CD1c-positive myeloid dendritic cell (primary cell): ENCODE data around the gene MYH3.
"Not testable (repeated sequence)": the region's sequence is repeated elsewhere in the genome, so short reads cannot be mapped to it uniquely, and the experiment has no call there.

Experiments
- DNase-seq: peaks from one replicate; pipeline ENCODE4 v3.0.0-alpha.2; 2016; ENCODE audit errors: extremely low spot score

MYH3 gene

DNA sequence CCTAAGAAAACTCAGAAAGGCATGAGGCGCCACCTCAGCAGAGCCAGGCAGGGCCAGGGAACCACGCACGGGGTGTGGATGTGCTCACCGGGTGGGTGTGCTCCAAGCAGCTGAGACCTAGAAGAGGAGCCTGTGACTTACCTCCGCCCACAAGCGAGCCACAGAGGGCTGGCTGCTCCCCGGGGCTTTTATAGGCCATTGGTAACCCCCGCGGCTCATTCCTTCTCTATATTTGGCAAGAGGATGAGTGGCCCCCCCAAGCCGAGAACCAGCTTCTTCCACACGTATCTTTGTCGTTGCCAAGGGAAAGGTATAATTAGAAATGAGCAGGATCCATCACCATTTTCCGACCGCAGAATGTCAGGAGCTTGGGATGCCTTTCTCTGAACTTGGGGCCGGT is at the start of gene MYH3:
MYH3 (minus strand) TSS at position 162 of the 400 bp plus-strand sequence. CDS start 2,245 bp downstream, outside the sequence.
- no peak for DNase-seq

GRCh38 chr17:10705727-10706126 is 48.6 kb upstream of the MYH3 start:
- DNase-seq, result no peak

- peak; percentile 20 for DNase-seq
Observed at GRCh38 chr17:10702574-10702973, 45.5 kb upstream of the MYH3 start.

DNA sequence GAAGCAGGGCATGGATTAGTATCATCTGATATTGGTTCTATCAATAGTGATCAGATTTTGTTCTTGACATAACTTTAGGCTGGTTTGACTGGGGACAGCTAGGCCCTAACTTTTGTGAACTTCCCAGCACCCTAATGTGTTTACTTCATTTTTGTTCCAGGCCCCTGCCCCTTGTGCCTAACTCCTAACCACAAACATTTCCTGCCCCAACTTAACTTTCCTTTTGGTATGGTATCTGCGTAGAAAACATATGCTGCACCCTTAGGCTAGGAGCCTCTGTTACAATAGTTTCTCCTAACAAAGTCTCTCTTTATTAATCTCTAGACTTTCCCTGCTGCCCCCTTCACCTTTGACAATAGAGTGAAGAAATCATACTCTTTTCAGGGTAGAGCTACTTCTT is 42.7 kb upstream of the MYH3 start:
- no peak for DNase-seq

- peak; percentile 34 for DNase-seq
Observed at GRCh38 chr17:10698096-10698818, 41.1 kb upstream of the MYH3 start.

GRCh38 chr17:10697092-10698081 is 40.3 kb upstream of the MYH3 start, which contains the start of the genes ADPRM and SCO1:
ADPRM (plus strand) TSS chr17:10697594; CDS start chr17:10704927, 7,333 bp downstream.
SCO1 (minus strand) TSS chr17:10697533; CDS start chr17:10697507, 26 bp downstream.
- peak; percentile 96 for DNase-seq

DNA sequence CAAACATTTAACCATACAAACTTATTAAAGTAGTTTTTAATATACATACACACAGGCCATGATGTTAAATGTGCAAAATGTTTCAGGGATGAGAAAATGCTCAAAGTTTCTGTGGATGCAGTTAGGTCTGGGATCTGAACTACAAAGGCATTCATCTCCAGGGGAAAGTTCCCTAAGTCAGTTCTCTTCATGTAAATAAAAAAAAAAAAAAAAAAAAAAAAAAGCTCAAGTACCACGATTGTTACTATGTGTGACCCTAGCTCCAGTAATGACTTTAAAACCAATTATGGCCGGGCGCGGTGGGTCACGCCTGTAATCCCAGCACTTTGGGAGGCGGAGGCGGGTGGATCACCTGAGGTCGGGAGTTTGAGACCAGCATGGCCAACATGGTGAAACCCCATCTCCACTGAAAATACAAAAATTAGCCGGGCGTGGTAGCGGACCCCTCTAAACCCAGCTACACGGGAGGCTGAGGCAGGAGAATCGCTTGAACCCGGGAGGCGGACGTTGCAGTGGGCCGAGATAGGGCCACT is 38.8 kb upstream of the MYH3 start:
- not testable (repeated sequence) for DNase-seq

GRCh38 chr17:10687499-10687898 is 30.4 kb upstream of the MYH3 start:
- DNase-seq, result no peak

DNA sequence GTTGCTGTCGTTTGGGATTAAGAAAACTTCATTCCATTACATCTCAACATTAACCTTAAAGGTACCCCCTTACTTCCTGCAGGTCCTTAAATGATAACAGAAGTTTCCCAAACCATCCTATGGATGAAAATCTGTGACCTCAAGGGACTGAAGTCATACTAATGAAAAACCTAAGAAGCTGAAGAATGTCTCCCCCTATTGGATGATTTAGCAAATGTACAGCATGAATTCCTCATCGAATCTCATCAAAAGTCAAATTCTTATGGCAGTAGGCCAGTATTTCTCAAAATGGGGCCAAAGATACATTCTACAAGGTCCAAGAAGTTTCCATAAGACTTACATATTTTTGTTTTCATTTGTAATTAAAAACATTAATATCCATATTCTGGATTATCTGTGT is 26.7 kb upstream of the MYH3 start:
- DNase-seq, result peak; percentile 24

DNA sequence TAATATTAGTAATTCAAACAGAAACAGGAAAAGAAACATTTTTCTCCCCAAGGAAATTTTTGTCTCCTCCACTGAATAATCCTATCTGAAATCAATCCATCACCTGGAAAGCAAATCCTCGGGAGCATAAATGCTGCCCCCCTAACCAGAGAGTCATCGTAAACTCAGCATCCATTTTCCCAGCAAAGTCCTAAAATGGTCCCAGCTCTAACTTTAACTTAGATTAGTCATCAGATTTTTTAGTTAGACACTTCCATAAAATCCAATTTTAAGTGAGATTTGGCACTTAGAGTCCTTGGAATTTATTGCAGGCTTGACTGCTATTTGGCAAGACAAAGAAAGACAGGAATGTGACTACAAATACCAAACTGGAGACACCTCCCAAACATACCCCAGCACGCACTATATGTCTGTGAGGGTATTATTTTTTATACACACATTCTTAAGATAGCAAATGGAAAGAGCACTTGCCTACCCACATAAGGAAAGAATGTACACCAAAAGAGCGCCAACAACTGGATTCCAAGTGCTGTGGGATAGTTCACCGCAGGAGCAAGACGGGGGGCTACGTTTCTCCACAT is 24.8 kb upstream of the MYH3 start:
- DNase-seq, result no peak

DNA sequence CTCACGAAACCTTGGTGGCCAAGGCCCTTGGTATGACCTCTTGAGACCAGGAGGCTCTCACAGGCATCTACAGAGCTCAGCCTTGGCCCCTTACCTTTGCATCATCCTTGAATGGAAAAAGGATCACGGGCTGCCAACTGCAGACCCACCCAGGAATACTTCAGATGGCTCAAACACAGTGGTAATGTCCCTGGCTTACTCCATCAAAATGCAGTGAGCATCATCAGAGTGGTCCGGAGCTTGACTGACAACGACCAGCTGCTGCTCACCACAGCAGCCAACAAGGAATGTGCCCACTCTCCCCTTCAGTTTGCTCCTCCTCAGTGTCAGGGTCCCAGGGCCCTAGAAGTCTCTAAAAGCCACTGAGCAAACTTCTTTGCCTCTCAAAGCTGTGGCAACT is 17.6 kb upstream of the MYH3 start:
- no peak for DNase-seq

GRCh38 chr17:10673312-10673711 is 16.2 kb upstream of the MYH3 start:
- no peak for DNase-seq

DNA sequence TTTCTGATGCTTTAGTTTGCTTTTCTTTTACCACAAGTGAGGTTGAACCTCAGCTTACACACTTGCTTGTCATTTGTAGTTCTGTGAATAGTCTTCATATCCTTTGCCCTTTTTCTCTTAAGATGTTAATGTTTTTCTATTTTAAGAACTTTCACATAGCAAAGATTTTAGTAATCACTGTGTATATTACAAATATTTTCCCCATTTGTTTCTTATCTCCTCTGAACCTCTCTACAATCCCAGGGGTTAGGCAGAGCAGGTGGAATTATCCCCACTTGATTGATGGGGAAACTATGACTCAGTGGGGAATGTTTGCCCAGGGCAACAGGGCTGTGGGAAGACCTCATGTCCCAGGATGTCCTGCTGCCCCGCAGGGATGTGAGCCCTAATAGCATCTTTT is 11.7 kb upstream of the MYH3 start:
- no peak for DNase-seq

DNA sequence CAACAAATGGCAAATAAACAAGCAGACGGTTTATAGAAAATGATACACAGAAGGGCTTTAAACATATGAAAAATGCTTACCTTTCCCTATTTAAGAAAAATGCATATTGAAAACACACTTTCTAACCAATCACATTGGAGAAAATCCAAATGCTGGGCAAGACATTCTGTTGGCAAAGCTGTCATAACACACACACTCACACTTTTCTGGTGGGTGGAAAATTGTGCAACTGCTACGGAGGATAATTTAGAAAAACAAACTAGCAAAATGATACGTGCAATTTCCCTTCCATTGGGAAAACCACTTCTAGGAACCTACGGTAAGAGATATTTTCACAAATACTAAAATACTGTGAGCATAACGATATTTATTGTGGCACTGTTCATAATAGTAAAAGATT is 9.8 kb upstream of the MYH3 start:
- DNase-seq, result no peak

DNA sequence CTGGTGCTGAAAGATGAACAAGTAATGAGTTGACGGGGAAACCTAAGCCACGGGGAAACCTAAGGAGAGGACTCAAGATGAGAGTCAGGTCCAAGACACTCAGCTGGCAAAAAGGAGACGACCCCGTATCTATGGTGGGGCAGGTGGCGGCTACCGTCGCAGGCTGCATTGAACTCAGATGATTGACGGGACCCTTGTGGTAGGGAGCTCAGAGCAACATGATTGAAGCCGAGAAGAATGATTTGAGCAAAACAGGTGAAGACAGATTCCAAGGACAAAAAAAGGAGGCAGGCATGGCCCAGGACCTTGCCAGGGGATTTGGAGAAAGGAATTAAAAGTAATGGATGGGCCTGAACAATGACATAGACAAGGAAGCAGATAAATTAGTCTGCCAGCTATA is 7.5 kb upstream of the MYH3 start:
- no peak for DNase-seq

- no peak for DNase-seq
Observed at GRCh38 chr17:10663231-10663630, 6.1 kb upstream of the MYH3 start.

DNA sequence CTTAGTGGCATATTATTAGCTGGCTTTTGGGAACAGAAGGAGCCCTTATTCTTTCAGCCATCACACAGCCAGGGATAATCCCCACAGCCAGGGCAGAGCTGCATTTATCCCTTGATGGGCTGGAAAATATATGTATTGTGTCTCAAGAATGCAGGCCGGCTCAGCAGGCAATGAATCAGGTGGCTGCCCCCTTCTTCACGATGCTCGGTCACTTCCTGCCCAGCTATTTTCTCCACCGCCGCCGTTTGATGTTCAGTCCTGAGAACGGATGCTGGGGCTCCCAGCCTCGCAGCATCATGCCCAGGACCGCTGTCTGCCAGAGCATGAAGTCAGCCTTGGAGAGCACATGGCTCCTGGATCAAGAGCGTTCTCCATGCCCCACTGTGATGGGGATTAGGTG is 4.3 kb upstream of the MYH3 start:
- no peak for DNase-seq

DNA sequence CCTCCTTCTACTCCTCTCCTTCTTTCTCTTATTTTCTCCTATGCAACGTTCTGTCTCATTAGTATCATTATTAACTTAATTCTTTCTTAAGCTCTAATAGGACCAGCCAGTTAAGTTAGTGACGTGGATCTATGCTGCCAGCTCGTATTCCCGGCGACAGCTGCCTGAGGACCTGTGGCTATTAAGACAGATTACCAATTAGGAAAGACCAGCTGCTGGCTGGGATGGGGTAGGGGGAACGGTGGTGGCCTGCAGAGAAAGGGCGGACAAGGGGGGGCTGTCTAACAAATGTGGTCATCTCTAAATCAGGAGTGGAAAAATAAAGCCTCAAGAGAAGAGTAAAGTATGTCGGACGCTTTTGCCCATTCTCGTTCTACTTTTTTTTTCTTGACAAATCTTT is 770 bp upstream of the MYH3 start:
- no peak for DNase-seq

GRCh38 chr17:10653987-10654386 is 3.1 kb downstream of the MYH3 start:
- no peak for DNase-seq

DNA sequence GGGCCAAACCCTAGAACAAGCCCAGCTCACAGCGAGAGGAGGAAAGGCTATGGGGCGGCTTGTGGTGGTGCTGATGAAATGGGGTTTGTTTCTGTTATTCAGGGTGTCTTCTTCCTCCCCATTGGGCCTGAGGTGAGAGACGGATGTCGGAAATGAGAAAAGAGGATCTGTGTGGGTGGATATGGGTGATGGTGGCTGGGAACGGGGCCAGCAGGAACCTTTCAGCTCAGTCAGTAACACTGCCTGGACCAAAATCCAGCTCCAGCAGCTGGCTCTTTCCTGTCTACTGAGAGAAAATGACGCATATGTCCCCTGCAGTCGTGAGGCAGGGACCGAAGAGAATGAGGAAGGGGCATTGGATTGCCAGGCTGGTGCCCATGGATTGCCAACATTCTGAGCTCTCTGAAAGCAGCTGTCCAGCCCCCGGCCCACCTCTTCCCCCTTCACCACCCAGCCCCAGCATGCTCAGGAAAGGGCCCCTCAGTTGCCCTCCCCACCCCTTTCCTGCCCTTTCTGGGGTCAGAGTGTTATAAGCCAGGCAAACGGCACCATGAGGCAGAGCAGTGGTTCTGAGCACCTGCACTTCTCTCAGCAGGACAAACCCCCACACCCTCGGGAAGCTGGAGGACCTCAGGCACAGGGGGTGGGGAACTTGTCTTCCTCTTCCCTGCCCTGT is 4.0 kb downstream of the MYH3 start:
- DNase-seq, result peak; percentile 63

GRCh38 chr17:10651927-10652326 is 5.2 kb downstream of the MYH3 start:
- no peak for DNase-seq
